Measurements from ENCODE around the gene SUN2.

- TF ChIP-seq CTCF (IDR thresholded peaks at IDR 0.05) (no peak), POLR2A (IDR thresholded peaks at IDR 0.05) (no peak)
Observed at GRCh38 chr22:38767313-38767712, 11.5 kb upstream of the SUN2 start.
